GM19438 (cell line): ENCODE results near the gene THSD7A.

ENCODE experiments used
- ATAC-seq: cut with Tn5 transposase; IDR thresholded peaks from one replicate; pipeline ENCODE4 v1.9.1; 2021; ENCODE audit warnings: low read depth; ENCODE audit not compliant: unreplicated experiment

Gene THSD7A

GRCh38 chr7:11710377-11710776 is 121.6 kb downstream of the THSD7A start:
- ATAC-seq: no peak

GRCh38 chr7:11709196-11709595 is 122.8 kb downstream of the THSD7A start:
- no peak for ATAC-seq

- ATAC-seq: no peak
These were observed 124.3 kb downstream of the THSD7A start for GRCh38 chr7:11707606-11708193.

- ATAC-seq: no peak
These were observed 125.1 kb downstream of the THSD7A start for GRCh38 chr7:11706666-11707605.

GRCh38 chr7:11703829-11704228 is 128.2 kb downstream of the THSD7A start:
- no peak for ATAC-seq

- no peak for ATAC-seq
These were observed 129.1 kb downstream of the THSD7A start for GRCh38 chr7:11702938-11703337.

- ATAC-seq: no peak
These were observed 130.0 kb downstream of the THSD7A start for GRCh38 chr7:11701829-11702560.

GRCh38 chr7:11699666-11700065 is 132.3 kb downstream of the THSD7A start:
- ATAC-seq: no peak

GRCh38 chr7:11698384-11698871 is 133.6 kb downstream of the THSD7A start:
- no peak for ATAC-seq

GRCh38 chr7:11690395-11690794 is 141.6 kb downstream of the THSD7A start:
- ATAC-seq: no peak

- no peak for ATAC-seq
These were observed 142.9 kb downstream of the THSD7A start for GRCh38 chr7:11689096-11689495.

GRCh38 chr7:11681461-11681860 is 150.5 kb downstream of the THSD7A start:
- ATAC-seq: no peak

- ATAC-seq: no peak
These were observed 156.8 kb downstream of the THSD7A start for GRCh38 chr7:11675163-11675562.

- ATAC-seq: no peak
These were observed 163.3 kb downstream of the THSD7A start for GRCh38 chr7:11668727-11669126.

GRCh38 chr7:11667810-11668185 is 164.2 kb downstream of the THSD7A start:
- no peak for ATAC-seq

GRCh38 chr7:11667071-11667809 is 164.8 kb downstream of the THSD7A start:
- no peak for ATAC-seq

GRCh38 chr7:11665357-11665756 is 166.6 kb downstream of the THSD7A start:
- no peak for ATAC-seq

- ATAC-seq: no peak
These were observed 176.4 kb downstream of the THSD7A start for GRCh38 chr7:11655642-11656041.

- no peak for ATAC-seq
These were observed 176.8 kb downstream of the THSD7A start for GRCh38 chr7:11655163-11655562.

GRCh38 chr7:11650500-11650899 is 181.5 kb downstream of the THSD7A start:
- no peak for ATAC-seq
